GM19239 (cell line): Measurements from ENCODE around the gene MLX.
"Not testable (repeated sequence)": the region's sequence is repeated elsewhere in the genome, so short reads cannot be mapped to it uniquely, and the experiment has no call there.

Experiments used
- DNase-seq: peaks from one replicate; pipeline ENCODE4 v3.0.0; 2011; ENCODE audit warnings: low spot score; ENCODE audit not compliant: insufficient read length
- FAIRE-seq: peaks from 2 replicates; lab custom pipeline; 2011; peaks lifted over from hg19 to GRCh38; lab: Jason Lieb, UNC

The MLX gene

GRCh38 chr17:42535155-42536047 lies 31.5 kb upstream of the MLX start:
- no peak for FAIRE-seq

GRCh38 chr17:42536048-42536371 lies 30.9 kb upstream of the MLX start, which contains the start of gene NAGLU:
Gene NAGLU (plus strand): TSS chr17:42536241. CDS start chr17:42536273, 32 bp downstream.
- FAIRE-seq (peak; percentile 76), DNase-seq (peak; percentile 100)

More at GRCh38 chr17:42535155-42536047, 31.5 kb upstream of the MLX start:
- no peak for DNase-seq

DNA sequence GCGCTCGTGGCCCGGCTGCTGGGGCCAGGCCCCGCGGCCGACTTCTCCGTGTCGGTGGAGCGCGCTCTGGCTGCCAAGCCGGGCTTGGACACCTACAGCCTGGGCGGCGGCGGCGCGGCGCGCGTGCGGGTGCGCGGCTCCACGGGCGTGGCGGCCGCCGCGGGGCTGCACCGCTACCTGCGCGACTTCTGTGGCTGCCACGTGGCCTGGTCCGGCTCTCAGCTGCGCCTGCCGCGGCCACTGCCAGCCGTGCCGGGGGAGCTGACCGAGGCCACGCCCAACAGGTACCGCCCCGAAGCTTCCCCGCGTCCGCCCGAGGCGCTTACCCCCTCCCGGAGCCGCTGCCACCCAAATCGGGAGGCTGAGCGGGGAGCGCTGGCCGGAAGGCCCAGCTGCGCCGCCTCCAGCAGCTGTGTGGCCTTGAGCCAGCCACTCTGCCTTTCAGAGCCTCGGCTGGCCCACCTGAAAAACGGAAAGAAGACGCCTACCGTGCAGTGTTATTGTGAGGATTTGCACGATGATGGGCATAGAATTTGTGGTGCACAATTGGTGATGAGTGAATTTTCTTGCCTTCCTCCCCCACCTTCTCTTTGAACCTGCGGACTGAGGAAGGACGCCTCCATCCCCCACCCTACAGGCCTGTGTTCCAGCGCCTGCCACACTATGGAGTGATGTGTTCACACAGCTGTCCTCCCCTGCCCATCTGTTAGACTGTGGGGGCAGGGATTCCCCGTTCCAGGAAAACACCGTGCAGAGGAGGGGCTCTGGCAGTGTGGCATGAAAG lies 30.3 kb upstream of the MLX start:
- DNase-seq (peak; percentile 96), FAIRE-seq (peak; percentile 39)

DNA sequence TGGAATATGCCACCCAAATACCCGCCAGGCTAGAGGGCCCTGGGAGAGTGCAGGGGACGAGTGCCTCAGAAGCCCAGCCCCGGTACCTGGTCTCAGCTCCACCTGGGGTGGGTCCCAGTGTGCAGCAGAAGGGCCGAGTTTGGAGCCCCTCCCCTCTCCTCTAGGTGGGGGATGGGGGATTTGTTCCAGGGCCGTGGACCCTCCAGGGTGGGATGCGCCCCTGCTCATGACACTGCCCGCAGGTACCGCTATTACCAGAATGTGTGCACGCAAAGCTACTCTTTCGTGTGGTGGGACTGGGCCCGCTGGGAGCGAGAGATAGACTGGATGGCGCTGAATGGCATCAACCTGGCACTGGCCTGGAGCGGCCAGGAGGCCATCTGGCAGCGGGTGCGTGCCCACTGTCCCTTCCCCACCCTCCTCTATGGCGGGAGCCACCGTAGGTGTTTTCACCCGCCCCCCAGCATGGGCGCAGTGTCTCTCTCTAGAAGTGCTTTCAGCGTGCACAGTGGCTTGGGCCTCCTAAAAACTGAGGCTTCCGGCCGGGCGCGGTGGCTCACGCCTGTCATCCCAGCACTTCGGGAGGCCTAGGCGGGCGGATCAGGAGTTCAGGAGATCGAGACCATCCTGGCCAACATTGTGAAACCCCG lies 29.6 kb upstream of the MLX start:
- DNase-seq (no peak), FAIRE-seq (no peak)

DNA sequence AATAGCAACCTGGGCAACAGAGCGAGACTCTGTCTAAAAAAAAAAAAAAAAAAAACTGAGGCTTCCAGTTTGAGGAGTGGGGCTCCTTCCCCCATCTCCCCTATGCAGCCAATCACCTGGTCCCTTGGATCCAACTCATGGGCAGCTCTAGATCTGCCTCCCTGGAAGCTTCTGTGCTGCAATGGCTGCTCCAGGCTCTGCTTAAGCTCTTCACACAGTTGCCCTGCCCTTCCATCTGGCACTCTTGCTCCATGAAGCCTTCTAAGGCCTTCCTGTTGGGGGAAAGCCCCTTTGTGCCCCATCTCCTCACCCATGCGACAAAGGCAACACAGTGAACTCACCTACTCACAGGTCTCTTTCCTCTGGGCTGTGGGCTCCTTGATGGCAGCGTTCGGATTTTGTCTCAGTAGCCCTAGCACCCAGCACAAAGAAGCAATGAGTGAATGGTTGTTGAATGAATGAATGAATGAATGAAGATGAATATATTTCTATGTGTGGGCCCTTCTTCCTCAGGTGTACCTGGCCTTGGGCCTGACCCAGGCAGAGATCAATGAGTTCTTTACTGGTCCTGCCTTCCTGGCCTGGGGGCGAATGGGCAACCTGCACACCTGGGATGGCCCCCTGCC lies 29.0 kb upstream of the MLX start:
- FAIRE-seq (no peak), DNase-seq (no peak)

DNA sequence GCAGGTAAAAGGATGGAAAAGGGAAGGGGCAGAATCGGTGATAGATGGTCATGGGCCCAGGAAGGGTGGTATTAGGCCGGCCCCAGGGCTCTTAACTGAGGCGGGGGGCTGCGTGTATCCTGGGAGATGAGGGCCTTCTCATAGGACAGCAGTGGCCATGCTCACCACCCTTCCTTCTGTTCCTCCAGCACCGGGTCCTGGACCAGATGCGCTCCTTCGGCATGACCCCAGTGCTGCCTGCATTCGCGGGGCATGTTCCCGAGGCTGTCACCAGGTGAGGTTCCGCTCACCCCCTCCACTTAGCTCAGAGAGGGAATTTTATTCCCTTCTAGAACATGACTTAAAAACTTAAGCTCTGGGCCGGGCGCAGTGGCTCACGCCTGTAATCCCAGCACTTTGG lies 28.4 kb upstream of the MLX start:
- DNase-seq (no peak), FAIRE-seq (no peak)

- DNase-seq, result not testable (repeated sequence)
These were observed 26.3 kb upstream of the MLX start for GRCh38 chr17:42540558-42540957.

DNA sequence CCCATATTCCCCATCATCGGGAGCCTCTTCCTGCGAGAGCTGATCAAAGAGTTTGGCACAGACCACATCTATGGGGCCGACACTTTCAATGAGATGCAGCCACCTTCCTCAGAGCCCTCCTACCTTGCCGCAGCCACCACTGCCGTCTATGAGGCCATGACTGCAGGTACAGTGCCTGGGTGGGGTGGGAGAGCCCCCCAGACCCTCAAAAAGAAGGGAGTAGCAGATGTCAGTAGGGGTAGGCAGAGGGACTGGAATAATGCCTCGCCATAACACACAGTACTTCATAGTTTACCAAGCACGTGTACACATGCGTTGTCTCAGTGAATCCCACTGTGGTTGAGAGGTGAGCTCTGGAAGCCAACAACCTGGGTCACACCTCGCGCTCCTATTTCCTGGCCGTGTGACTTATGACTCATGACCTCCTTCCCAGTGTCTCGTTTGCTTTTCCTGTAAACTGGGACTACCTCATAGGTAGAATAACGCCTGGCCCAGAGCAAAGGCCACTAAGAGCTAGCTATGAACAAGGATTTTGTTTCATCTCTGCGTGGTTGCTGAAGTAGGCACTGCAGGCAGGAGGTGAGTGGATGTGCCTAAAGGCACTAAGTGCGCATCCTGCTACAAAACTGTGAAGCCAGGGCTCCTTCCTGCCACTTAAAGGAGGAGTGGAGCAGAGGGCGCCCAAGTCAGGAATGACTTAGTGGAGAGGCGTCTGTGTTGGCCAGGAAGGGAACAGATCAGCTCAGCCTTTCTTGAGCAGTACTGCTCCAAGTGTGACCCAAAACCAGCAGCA lies 25.7 kb upstream of the MLX start:
- DNase-seq (no peak), FAIRE-seq (no peak)

More at GRCh38 chr17:42540558-42540957, 26.3 kb upstream of the MLX start:
- FAIRE-seq, result not testable (repeated sequence)

- FAIRE-seq, result no peak
These were observed 23.5 kb upstream of the MLX start for GRCh38 chr17:42543190-42544079.

GRCh38 chr17:42544874-42545283 lies 22.0 kb upstream of the MLX start:
- no peak for DNase-seq
- no peak for FAIRE-seq

More at GRCh38 chr17:42543190-42544079, 23.5 kb upstream of the MLX start:
- DNase-seq, result no peak

GRCh38 chr17:42545755-42546505 lies 21.0 kb upstream of the MLX start:
- DNase-seq, FAIRE-seq: not testable (repeated sequence)

DNA sequence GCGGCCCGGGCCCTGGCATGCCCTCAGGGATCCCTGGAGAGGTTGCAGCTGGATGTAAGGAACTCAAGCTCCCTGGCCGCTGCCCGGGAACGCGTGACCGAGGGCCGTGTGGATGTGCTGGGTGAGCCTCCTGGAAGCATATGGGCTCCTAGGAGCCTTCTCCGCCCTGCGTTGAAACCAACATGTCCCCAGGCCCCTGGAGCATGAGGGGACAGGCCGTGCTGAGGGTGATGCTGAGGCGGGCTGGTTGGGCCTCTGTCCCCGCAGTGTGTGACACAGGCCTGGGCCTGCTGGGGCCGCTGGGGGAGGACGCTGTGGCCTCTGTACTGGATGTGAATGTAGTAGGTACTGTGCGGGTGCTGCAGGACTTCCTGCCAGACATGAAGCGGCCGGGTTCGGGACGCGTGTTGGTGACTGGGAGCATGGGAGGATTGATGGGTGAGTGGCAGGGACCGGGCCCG lies 19.9 kb upstream of the MLX start:
- no peak for DNase-seq
- FAIRE-seq, result no peak

GRCh38 chr17:42547698-42548069 lies 19.2 kb upstream of the MLX start:
- DNase-seq, result no peak
- FAIRE-seq, result no peak

- DNase-seq (peak; percentile 89), FAIRE-seq (peak; percentile 81)
These were observed 18.6 kb upstream of the MLX start for GRCh38 chr17:42548070-42548837.

GRCh38 chr17:42548993-42549755 lies 17.7 kb upstream of the MLX start:
- DNase-seq (no peak), FAIRE-seq (no peak)

- not testable (repeated sequence) for FAIRE-seq, DNase-seq
These were observed 14.2 kb upstream of the MLX start, which contains the start of gene HSD17B1 for GRCh38 chr17:42552736-42553135. Gene HSD17B1 (plus strand): TSS chr17:42552923. CDS start chr17:42552934, 11 bp downstream.
